ENCODE data around the gene RND2. TPM values are rescaled to one million over a fixed set of nuclear protein-coding genes. Genes with fewer than 3 reads are reported as not detected.
A peak's percentile ranks its signal among the peaks of the same experiment; 100 is the strongest.
"Not testable (repeated sequence)": the region's sequence is repeated elsewhere in the genome, so short reads cannot be mapped to it uniquely, and the experiment has no call there.

Gene RND2
- total RNA-seq, 1 donor from 2014 or later: 1.5 TPM

- ATAC-seq (no peak), DNase-seq (ENCODE audit: missing footprints) (no peak)
- intact Hi-C loops (cut with DNase I): loop anchor here (5.0 kb wide), 1 partner anchor 157 kb away; the partner anchor contains the start of gene AOC2
Measured at GRCh38 chr17:42999003-42999525, 26.0 kb upstream of the RND2 start.

GRCh38 chr17:43000894-43001293 is 24.1 kb upstream of the RND2 start:
- ATAC-seq; DNase-seq (ENCODE audit: missing footprints); intact Hi-C loops (cut with DNase I): not testable (repeated sequence)

- DNase-seq (ENCODE audit: missing footprints) (no peak), ATAC-seq (no peak)
- intact Hi-C loops (cut with DNase I): no loop called here
Measured at GRCh38 chr17:43003542-43004172, 21.4 kb upstream of the RND2 start.

GRCh38 chr17:43006639-43007551 is 18.1 kb upstream of the RND2 start, which contains the start of gene IFI35:
IFI35 (plus strand) TSS chr17:43006784; CDS start chr17:43006948, 164 bp downstream.
- intact Hi-C loops (cut with DNase I): no loop called here
- ATAC-seq: peak; percentile 92
- peak; percentile 92 for DNase-seq (ENCODE audit: missing footprints)

- ATAC-seq: no peak
- intact Hi-C loops (cut with DNase I): no loop called here
Measured at GRCh38 chr17:43010667-43011308, 14.2 kb upstream of the RND2 start.

GRCh38 chr17:43011728-43012472 is 13.1 kb upstream of the RND2 start:
- no peak for DNase-seq (ENCODE audit: missing footprints)
- ATAC-seq: peak; percentile 41
- intact Hi-C loops (cut with DNase I): no loop called here

More at GRCh38 chr17:43010667-43011308, 14.2 kb upstream of the RND2 start:
- no peak for DNase-seq (ENCODE audit: missing footprints)

- ATAC-seq (no peak), DNase-seq (ENCODE audit: missing footprints) (no peak)
- intact Hi-C loops (cut with DNase I): no loop called here
Measured at GRCh38 chr17:43013296-43013695, 11.7 kb upstream of the RND2 start.

GRCh38 chr17:43014020-43014648 is 10.9 kb upstream of the RND2 start:
- ATAC-seq (no peak), DNase-seq (ENCODE audit: missing footprints) (no peak)
- intact Hi-C loops (cut with DNase I): no loop called here

- no peak for ATAC-seq
- no peak for DNase-seq (ENCODE audit: missing footprints)
- intact Hi-C loops (cut with DNase I): no loop called here
Measured at GRCh38 chr17:43014649-43015542, 10.1 kb upstream of the RND2 start.

GRCh38 chr17:43015579-43015978 is 9.5 kb upstream of the RND2 start:
- intact Hi-C loops (cut with DNase I): no loop called here
- ATAC-seq (peak; percentile 37), DNase-seq (ENCODE audit: missing footprints) (peak; percentile 84)

- DNase-seq (ENCODE audit: missing footprints) (no peak), ATAC-seq (no peak)
- intact Hi-C loops (cut with DNase I): no loop called here
Measured at GRCh38 chr17:43016216-43016615, 8.8 kb upstream of the RND2 start.

GRCh38 chr17:43018008-43018853 is 6.8 kb upstream of the RND2 start:
- DNase-seq (ENCODE audit: missing footprints) (no peak), ATAC-seq (no peak)
- intact Hi-C loops (cut with DNase I): no loop called here

- no peak for DNase-seq (ENCODE audit: missing footprints)
- no peak for ATAC-seq
- intact Hi-C loops (cut with DNase I): no loop called here
Measured at GRCh38 chr17:43018932-43019331, 6.1 kb upstream of the RND2 start.

- no peak for DNase-seq (ENCODE audit: missing footprints)
- intact Hi-C loops (cut with DNase I): no loop called here
- no peak for ATAC-seq
Measured at GRCh38 chr17:43019418-43019817, 5.6 kb upstream of the RND2 start.

- no peak for DNase-seq (ENCODE audit: missing footprints)
- no peak for ATAC-seq
- intact Hi-C loops (cut with DNase I): loop anchor here (10.0 kb wide), 1 partner anchor 315 kb away; no protein-coding TSS in a partner anchor
Measured at GRCh38 chr17:43020030-43020621, 4.9 kb upstream of the RND2 start.

All from Right ventricle myocardium inferior (tissue), 1 donor.